T-helper 17 cell (primary cell): Measurements from ENCODE around the gene MORC1. TPM values are rescaled to one million over a fixed set of nuclear protein-coding genes. Genes with fewer than 3 reads are reported as not detected.
"Not testable (repeated sequence)": the region's sequence is repeated elsewhere in the genome, so short reads cannot be mapped to it uniquely, and the experiment has no call there.

Experiments used
- ATAC-seq: fragments of 150-1000 bp; cut with Tn5 transposase; 2 replicates; pipeline ENCODE4 v1.10.0; 2021; ENCODE audit warnings: mild to moderate bottlenecking, moderate library complexity
- DNase-seq, 3 donors: peaks; one replicate each; pipeline versions ENCODE4 v3.0.0 to v3.0.0-alpha.2; 2020 to 2021
- H3K9me3 ChIP-seq: one replicate; pipeline ENCODE4 v1.7.0; 2013; ENCODE audit warnings: low read length, mild to moderate bottlenecking; ENCODE audit not compliant: control insufficient read depth, poor library complexity, severe bottlenecking
- H3K27ac Mint-ChIP-seq: one replicate; pipeline ENCODE4 v1.8.0; 2022; ENCODE audit warnings: mild to moderate bottlenecking, moderate library complexity, mixed read lengths
- H3K27me3 Mint-ChIP-seq: one replicate; pipeline ENCODE4 v1.8.0; 2022; ENCODE audit warnings: mixed read lengths
- H3K36me3 Mint-ChIP-seq: one replicate; pipeline ENCODE4 v1.8.0; 2022; ENCODE audit warnings: low read depth, mixed read lengths
- H3K4me1 Mint-ChIP-seq: one replicate; pipeline ENCODE4 v1.8.0; 2022; ENCODE audit warnings: mild to moderate bottlenecking, mixed read lengths
- H3K4me3 Mint-ChIP-seq: one replicate; pipeline ENCODE4 v1.8.0; 2022; ENCODE audit warnings: mild to moderate bottlenecking, moderate library complexity, mixed read lengths
- total RNA-seq, 4 donors: library from RNA in 2 of 4; stranded (reverse) in 2 of 4; gene quantifications; one replicate each; pipeline ENCODE4 v1.2.3 and lab custom pipeline; 2022 to 2026

Gene MORC1, protein sequence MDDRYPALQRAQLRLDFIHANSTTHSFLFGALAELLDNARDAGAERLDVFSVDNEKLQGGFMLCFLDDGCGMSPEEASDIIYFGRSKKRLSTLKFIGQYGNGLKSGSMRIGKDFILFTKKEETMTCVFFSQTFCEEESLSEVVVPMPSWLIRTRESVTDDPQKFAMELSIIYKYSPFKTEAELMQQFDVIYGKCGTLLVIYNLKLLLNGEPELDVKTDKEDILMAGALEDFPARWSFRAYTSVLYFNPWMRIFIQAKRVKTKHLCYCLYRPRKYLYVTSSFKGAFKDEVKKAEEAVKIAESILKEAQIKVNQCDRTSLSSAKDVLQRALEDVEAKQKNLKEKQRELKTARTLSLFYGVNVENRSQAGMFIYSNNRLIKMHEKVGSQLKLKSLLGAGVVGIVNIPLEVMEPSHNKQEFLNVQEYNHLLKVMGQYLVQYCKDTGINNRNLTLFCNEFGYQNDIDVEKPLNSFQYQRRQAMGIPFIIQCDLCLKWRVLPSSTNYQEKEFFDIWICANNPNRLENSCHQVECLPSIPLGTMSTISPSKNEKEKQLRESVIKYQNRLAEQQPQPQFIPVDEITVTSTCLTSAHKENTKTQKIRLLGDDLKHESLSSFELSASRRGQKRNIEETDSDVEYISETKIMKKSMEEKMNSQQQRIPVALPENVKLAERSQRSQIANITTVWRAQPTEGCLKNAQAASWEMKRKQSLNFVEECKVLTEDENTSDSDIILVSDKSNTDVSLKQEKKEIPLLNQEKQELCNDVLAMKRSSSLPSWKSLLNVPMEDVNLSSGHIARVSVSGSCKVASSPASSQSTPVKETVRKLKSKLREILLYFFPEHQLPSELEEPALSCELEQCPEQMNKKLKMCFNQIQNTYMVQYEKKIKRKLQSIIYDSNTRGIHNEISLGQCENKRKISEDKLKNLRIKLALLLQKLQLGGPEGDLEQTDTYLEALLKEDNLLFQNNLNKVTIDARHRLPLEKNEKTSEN
- total RNA-seq: under 1 TPM in 1 of 2 donors, not detected in 1; 0.68 TPM
- 0 reads per million in 2 donors for total RNA-seq (lab: John Stamatoyannopoulos, UW)

DNA sequence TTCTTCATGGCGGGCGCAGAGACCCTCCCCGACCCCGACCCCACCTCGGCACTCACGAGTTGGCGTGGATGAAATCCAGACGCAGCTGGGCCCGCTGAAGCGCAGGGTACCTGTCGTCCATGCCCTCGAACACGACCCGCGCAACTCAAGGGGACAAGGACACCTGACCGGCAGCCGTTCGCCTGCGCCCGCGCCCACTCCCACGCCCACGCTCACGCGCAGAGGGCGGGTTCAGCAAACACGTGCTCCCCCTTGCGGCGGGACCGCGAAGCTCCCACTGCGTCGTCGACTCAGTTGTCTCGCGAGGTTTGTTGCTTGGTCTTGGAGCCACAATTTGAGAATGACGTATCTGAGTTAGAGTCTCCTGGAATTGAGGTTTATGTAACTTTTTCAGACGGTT lies at the start of gene MORC1:
TSS of gene MORC1 (minus strand) at position 196 of the 400 bp plus-strand sequence. CDS start at position 121, 75 bp downstream.
- no peak within 1 kb of the TSS for H3K27ac Mint-ChIP-seq
- no peaks in the 10 kb centered on the region for H3K9me3 ChIP-seq
- no peaks in the 10 kb centered on the region for H3K4me1 Mint-ChIP-seq
- no peak for DNase-seq
- no peak within 1 kb of the TSS for H3K4me3 Mint-ChIP-seq
- H3K36me3 Mint-ChIP-seq: no peaks in the 10 kb centered on the region
- no peak for ATAC-seq
- peaks cover 6% of the 10 kb centered on the region for H3K27me3 Mint-ChIP-seq

- H3K4me1 Mint-ChIP-seq: no peaks in the 10 kb centered on the region
- H3K36me3 Mint-ChIP-seq: peaks cover 2% of the 10 kb centered on the region
- no peaks in the 10 kb centered on the region for H3K9me3 ChIP-seq
- H3K4me3 Mint-ChIP-seq: no peak overlapping the region
- DNase-seq (no peak), ATAC-seq (no peak)
- peaks cover 8% of the 10 kb centered on the region for H3K27me3 Mint-ChIP-seq
- H3K27ac Mint-ChIP-seq: no peak overlapping the region
Measured at GRCh38 chr3:109165905-109166304, 48.0 kb upstream of the MORC1 start.

- Mint-ChIP-seq H3K27me3 (peaks cover 8% of the 10 kb centered on the region), H3K27ac (no peak overlapping the region), H3K36me3 (peaks cover 2% of the 10 kb centered on the region), H3K4me3 (no peak overlapping the region), H3K4me1 (no peaks in the 10 kb centered on the region)
- no peak for ATAC-seq
- H3K9me3 ChIP-seq: no peaks in the 10 kb centered on the region
- DNase-seq: no peak
Measured at GRCh38 chr3:109161487-109162123, 43.7 kb upstream of the MORC1 start.

GRCh38 chr3:109155828-109156227 lies 37.9 kb upstream of the MORC1 start:
- no peak for ATAC-seq
- H3K9me3 ChIP-seq: no peaks in the 10 kb centered on the region
- Mint-ChIP-seq H3K27ac (no peak overlapping the region), H3K4me1 (no peaks in the 10 kb centered on the region), H3K27me3 (no peaks in the 10 kb centered on the region), H3K4me3 (no peak overlapping the region), H3K36me3 (no peaks in the 10 kb centered on the region)
- DNase-seq: no peak

GRCh38 chr3:109154979-109155378 lies 37.0 kb upstream of the MORC1 start:
- no peaks in the 10 kb centered on the region for H3K4me1 Mint-ChIP-seq
- H3K36me3 Mint-ChIP-seq: no peaks in the 10 kb centered on the region
- no peaks in the 10 kb centered on the region for H3K9me3 ChIP-seq
- no peak overlapping the region for H3K27ac Mint-ChIP-seq
- no peak overlapping the region for H3K4me3 Mint-ChIP-seq
- no peaks in the 10 kb centered on the region for H3K27me3 Mint-ChIP-seq
- DNase-seq (no peak), ATAC-seq (no peak)

GRCh38 chr3:109152320-109152719 lies 34.4 kb upstream of the MORC1 start:
- H3K27me3 Mint-ChIP-seq: peaks cover under 1% of the 10 kb centered on the region
- no peaks in the 10 kb centered on the region for H3K4me1 Mint-ChIP-seq
- H3K27ac Mint-ChIP-seq: no peak overlapping the region
- ATAC-seq (no peak), DNase-seq (no peak)
- H3K9me3 ChIP-seq: no peaks in the 10 kb centered on the region
- H3K36me3 Mint-ChIP-seq: no peaks in the 10 kb centered on the region
- H3K4me3 Mint-ChIP-seq: no peak overlapping the region

DNA sequence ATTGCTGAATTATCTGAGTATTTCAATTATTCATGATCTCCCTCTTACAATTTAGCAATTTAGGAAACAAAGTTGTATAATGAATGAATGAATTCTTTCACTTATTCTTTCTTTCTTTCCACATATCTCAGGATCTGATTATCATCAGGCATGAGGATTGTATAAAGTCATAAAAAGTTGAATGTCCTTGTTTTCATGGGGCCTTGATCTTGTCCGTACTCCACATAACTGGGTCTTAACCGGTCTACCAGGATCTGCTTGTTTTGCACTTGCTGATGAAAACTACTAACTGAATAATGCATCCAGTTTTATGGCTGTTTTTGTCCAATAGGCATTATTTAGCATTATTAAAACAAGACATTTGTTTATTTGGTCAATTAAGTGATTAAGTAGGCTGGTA lies 31.1 kb upstream of the MORC1 start:
- ATAC-seq: no peak
- no peak for DNase-seq
- H3K36me3 Mint-ChIP-seq: no peaks in the 10 kb centered on the region
- H3K27me3 Mint-ChIP-seq: peaks cover 8% of the 10 kb centered on the region
- no peak overlapping the region for H3K4me3 Mint-ChIP-seq
- no peaks in the 10 kb centered on the region for H3K9me3 ChIP-seq
- H3K4me1 Mint-ChIP-seq: no peaks in the 10 kb centered on the region
- H3K27ac Mint-ChIP-seq: no peak overlapping the region

- Mint-ChIP-seq H3K27me3 (peaks cover 24% of the 10 kb centered on the region), H3K4me1 (no peaks in the 10 kb centered on the region), H3K4me3 (no peak overlapping the region), H3K36me3 (no peaks in the 10 kb centered on the region), H3K27ac (no peak overlapping the region)
- DNase-seq (no peak), ATAC-seq (no peak)
- H3K9me3 ChIP-seq: no peaks in the 10 kb centered on the region
Measured at GRCh38 chr3:109143646-109144045, 25.7 kb upstream of the MORC1 start.

- H3K27me3 Mint-ChIP-seq: peaks cover 20% of the 10 kb centered on the region
- no peaks in the 10 kb centered on the region for H3K36me3 Mint-ChIP-seq
- ATAC-seq: no peak
- H3K4me3 Mint-ChIP-seq: no peak overlapping the region
- no peaks in the 10 kb centered on the region for H3K4me1 Mint-ChIP-seq
- H3K9me3 ChIP-seq: no peaks in the 10 kb centered on the region
- no peak overlapping the region for H3K27ac Mint-ChIP-seq
- DNase-seq: no peak
Measured at GRCh38 chr3:109140318-109140717, 22.4 kb upstream of the MORC1 start.

- H3K36me3 Mint-ChIP-seq: no peaks in the 10 kb centered on the region
- ATAC-seq (no peak), DNase-seq (no peak)
- H3K27me3 Mint-ChIP-seq: peaks cover 8% of the 10 kb centered on the region
- no peak overlapping the region for H3K4me3 Mint-ChIP-seq
- H3K9me3 ChIP-seq: no peaks in the 10 kb centered on the region
- H3K4me1 Mint-ChIP-seq: no peaks in the 10 kb centered on the region
- H3K27ac Mint-ChIP-seq: no peak overlapping the region
Measured at GRCh38 chr3:109137761-109138160, 19.8 kb upstream of the MORC1 start.

- ATAC-seq (no peak), DNase-seq (no peak)
- no peak within 1 kb of the TSS for H3K27ac Mint-ChIP-seq
- H3K4me3 Mint-ChIP-seq: no peak within 1 kb of the TSS
- H3K36me3 Mint-ChIP-seq: no peaks in the 10 kb centered on the region
- no peaks in the 10 kb centered on the region for H3K4me1 Mint-ChIP-seq
- no peaks in the 10 kb centered on the region for H3K9me3 ChIP-seq
- peaks cover 13% of the 10 kb centered on the region for H3K27me3 Mint-ChIP-seq
Measured at GRCh38 chr3:109136523-109136922, 18.6 kb upstream of the MORC1 start, which contains the start of gene C3orf85. C3orf85 (plus strand) TSS chr3:109136719; CDS start chr3:109136848, 129 bp downstream.

- not testable (repeated sequence) for ATAC-seq, H3K4me1 Mint-ChIP-seq, H3K4me3 Mint-ChIP-seq, H3K9me3 ChIP-seq, H3K27ac Mint-ChIP-seq, H3K27me3 Mint-ChIP-seq, DNase-seq, H3K36me3 Mint-ChIP-seq
Measured at GRCh38 chr3:109133474-109133816, 15.5 kb upstream of the MORC1 start.
